ENCODE measurements around the gene ATP8A2.

DNA sequence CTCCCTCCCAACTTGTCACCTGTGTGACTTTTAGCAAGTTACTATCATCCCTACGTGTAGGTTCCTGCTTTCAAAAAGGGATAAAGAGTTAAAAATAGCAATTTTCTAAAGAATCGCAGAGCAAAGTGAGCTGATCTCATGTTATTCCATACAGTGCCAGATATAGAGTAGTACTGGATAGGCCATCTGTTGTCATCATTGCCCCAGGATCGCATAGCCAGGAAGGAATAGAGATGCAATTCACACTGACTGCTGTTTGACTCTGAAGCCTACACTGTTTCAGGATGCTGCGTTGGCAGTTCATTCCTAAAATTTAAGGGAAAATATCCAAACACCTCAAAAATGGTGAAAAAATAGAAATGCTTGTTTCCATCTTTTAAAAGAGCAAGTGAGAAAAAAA, 541.2 kb downstream of the ATP8A2 start:
- TF ChIP-seq POLR2AphosphoS2 (IDR thresholded peaks at IDR 0.05; ENCODE audit: low read depth, low read length) = no peak
- TF ChIP-seq RCOR1 (conservative IDR thresholded peaks at IDR 0.05; ENCODE audit: low read depth, low read length) = no peak
- TF ChIP-seq KDM1A (IDR thresholded peaks at IDR 0.05; ENCODE audit: borderline replicate concordance) = no peak

All from GM12878 (cell line).